Measurements from ENCODE around the gene MUS81.

DNA sequence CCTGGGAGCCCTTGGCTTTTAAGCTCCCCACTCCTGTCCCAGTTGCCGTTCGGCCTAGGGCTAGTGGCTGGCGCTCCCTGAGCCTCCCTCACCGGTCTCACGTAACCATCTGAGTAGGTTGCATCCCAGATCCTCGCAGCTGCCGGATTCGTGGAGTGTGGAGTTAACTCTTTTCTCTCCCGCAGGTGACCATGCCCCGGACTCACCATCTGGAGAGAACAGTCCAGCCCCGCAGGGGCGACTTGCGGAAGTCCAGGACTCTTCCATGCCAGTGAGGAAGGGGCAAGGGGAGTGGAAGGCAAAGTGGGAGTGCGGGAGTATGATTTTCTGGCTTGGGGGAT, 902 bp downstream of the MUS81 start:
- TF ChIP-seq, protein P1, sequence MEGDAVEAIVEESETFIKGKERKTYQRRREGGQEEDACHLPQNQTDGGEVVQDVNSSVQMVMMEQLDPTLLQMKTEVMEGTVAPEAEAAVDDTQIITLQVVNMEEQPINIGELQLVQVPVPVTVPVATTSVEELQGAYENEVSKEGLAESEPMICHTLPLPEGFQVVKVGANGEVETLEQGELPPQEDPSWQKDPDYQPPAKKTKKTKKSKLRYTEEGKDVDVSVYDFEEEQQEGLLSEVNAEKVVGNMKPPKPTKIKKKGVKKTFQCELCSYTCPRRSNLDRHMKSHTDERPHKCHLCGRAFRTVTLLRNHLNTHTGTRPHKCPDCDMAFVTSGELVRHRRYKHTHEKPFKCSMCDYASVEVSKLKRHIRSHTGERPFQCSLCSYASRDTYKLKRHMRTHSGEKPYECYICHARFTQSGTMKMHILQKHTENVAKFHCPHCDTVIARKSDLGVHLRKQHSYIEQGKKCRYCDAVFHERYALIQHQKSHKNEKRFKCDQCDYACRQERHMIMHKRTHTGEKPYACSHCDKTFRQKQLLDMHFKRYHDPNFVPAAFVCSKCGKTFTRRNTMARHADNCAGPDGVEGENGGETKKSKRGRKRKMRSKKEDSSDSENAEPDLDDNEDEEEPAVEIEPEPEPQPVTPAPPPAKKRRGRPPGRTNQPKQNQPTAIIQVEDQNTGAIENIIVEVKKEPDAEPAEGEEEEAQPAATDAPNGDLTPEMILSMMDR (IDR thresholded peaks at IDR 0.05), result no peak
- TF ChIP-seq EZH2phosphoT487 (IDR thresholded peaks at IDR 0.05), result no peak
